HuH-7.5 (cell line): ENCODE measurements around the gene CIBAR2.

Source experiments
- DNase-seq: peaks from one replicate; pipeline ENCODE4 v3.0.0; 2011; ENCODE audit warnings: low spot score

Gene CIBAR2

DNA sequence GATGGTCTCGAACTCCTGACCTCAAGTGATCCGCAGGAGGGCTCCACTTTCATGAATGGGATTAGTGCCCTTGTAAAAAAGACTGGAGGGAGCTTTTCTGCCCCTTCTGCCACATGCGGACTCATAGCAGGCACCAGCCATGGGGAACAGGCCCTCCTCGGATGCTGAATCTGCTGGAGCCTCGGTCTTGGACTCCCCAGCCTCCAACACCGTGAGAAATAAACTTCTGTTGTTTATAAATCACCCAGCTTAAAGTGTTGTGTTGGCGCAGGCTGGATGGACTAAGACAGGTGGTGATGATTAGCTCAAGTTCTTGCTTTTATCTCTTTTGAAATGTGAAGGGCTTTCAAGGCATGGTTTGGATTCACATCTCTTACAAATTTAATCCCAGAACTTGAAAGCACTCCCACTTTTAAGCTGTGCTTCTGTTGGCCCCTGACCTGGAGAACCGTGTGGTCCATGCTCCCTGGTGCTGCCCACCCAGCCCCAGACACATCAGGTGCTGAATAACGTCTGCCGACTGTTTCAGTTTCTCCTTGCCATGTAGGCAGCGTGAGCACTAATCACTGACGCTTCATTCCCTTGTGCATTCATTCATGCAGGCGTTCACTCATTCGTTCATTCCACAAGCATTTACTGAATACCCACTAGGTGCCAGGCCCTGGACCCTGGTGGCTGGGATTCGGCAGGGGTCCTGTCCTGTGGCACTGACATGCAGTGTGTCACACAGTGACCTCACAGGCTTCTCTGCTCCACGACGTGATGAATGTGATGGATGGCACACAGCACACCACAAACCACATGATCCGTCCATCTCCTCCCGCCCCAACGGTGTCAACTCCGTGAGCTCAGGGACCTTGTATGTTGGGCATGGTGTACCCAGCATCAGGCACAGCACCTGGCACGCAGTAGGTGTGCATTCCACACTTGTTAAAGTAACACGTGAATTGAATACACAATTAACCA lies 8.9 kb downstream of the CIBAR2 start:
- no peak for DNase-seq

DNA sequence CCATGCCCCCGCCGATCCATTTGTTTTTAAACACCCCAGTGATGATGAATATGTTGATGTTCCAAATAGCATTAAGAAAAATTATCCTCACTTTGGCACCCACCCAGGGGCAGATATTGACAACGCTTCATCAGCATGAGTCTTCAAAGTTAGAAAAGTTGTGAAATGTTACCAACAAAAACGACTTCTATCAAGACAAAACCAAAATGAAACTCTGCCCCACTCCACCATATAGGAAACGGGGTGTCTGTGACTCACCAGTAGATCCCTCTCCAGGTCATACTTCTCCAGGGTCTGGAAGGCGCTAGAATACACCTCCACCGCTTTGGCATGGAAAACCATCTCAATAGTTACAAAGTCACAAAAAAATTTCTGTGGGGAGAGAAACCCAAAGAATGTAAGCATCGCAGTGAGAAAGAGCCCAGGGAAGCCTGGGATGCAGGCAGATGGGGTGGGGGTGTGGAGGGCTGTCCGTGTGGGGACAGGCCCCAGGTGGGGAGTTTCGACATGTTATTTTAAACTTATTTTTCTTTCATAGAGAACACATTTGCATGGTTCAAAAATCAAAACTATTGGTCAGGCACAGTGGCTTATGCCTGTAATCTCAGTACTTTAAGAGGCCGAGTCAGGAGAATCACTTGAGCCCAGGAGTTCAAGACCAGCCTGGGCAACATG lies 10.2 kb downstream of the CIBAR2 start:
- no peak for DNase-seq

DNA sequence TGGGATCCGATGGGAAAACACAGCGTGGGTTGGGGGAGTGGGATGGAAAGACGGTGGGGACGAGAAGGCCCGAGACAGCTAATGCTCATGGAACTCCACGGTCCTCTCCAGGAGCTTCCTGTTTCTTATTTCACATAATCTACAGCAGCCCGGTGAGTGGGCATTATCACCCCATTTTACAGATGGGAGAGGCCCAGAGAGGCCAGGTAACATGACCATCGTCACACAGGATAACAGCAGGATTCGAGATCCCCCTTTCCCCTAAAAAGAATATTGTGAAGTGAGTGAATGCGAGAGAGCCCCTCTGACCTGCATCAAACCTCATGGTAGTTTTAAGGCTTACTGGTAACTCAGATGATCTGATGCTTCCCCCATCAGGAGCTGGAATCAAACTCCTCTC lies 12.0 kb downstream of the CIBAR2 start:
- no peak for DNase-seq

DNA sequence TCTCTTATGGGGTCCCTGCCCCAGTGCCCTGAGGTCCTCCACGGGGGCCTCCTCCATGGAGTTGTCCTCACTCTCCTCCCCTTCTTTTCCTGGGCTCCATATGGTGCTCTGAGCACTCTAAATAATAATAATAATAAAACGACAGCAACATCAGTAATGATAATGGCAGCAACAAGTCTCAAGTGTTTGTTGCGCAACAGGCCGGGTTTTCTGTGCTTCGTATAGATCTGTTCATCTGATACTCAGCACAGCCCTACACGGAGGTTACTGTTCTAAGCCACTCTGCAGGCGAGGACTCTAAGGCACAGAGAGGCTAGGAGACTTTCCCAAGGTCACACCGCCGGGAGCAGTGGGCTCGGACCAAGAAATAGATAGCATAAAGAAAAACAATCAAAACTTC lies 13.7 kb downstream of the CIBAR2 start:
- DNase-seq = no peak

DNA sequence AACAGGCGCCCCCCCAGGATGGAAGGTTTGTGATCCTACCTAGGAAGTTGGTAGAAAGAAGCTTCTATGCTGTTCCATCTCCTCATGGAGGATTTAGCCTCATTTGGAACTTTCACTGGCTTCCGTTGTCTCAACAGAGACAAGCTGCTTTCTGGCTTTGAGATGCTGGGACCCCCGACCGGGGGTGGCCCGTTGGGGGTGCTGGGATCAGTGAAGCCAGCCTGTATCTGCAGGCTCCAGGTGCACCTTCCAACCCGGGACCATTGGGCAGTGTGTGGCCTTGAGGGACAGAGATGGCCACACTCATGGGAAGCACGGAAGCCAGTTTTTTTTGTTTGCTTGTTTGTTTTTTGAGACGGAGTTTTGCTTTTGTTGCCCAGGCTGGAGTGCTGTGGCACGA lies 15.4 kb downstream of the CIBAR2 start:
- DNase-seq = no peak

DNA sequence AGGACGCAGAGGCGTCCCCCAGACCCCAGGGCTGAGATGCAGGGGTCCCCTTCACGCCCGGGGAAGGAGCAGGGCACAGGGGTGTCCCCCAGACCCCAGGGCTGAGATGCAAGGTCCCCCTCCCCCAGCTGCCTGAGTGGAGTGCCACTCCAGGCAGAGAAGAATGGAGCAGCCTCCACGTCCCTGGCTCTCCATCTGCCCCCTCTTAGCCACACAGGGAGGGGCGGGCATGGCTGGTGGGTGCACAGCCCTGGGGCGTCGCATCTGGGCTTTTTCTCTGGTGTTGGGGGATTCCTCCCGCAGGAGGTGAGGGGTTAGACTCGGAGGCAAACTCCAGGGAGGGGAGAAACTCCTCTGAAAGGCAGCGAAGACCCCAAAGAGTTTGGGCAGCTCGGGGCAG lies 17.5 kb downstream of the CIBAR2 start:
- DNase-seq = no peak

DNA sequence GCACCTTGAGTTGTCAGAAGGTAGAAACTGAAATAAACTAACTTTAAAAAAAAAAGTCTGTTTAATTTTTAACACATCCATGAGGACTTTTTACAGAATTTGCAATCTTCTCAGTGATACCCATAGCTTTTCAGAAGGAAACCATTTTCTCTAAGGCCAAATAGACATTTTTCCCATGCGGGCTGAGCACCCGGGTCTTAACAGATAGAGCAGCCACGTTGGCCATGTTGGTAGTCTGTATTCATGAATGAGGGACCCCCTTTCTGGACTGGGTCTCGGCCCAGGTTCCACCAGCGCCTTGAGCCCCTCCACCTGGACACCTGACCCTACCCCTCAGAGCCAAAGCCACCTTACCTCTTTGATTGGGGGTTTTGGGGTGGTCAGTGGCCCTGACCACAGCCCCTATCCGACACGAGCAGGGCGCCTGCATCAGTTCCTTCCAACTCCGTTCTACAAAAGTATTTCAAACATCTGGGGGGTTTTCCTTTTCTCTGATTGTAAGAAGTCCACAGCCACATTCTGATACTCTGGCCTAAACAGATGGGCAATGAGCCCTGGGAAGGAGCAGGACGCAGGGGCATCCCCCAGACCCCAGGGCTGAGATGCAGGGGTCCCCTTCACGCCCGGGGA lies 18.0 kb downstream of the CIBAR2 start:
- no peak for DNase-seq

DNA sequence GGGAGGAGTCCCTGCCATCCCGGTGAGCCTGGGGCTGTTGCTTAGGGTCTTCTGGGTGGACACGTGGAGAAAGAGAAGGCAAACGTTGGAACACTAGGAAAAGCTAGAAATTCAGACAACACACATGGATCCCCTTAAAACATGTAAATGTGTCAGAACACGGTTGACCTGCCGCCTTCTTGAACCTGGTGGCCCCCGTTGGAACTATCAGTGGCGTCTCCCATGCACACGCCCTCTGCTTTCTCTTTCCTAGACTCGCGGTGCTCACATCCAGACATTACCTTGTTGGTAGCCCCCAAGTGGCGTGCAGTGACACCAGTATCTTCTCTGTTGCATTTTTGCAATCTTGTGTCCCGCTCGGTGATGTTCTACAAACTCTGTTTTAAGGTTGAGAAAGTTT lies 18.6 kb downstream of the CIBAR2 start:
- no peak for DNase-seq

DNA sequence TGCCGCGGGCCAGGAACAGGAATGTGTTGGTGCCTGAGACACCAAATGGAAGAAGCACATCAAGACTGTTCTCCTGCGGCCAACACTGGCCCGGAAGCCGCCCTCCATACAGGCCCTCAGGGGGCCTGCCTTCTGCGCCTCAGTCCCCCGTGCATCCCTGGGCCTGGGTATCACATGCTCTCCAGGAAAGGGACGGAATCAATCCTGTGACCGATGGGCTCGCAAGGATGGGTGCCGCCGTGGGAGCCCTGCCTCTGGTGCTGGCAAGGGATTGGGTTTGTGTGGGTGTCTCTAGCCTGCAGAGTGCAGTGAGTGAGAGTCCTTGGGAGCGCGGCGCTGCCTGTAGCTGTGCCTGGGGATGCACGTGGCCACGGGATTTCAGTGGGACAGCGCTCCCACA lies 19.4 kb downstream of the CIBAR2 start:
- no peak for DNase-seq

DNA sequence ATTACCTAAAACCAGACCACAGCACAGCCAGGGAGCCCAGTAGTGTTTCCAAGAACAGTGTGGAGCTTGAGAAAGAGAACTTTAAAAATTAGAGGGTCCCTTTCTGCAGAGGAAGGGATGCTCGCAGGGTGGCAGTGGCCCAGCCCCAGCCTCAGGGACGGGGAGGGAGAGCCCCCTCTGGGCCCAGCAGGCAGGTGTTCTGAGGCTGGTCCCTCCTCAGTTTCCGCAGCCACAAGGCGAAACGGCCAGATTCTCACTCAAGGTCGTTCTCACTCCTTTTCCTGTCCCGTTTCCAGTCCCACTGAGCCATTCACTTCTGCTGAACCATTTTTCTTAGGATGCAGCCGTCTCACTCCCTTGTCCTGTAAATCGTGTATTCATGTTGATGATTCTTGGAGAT lies 20.0 kb downstream of the CIBAR2 start:
- DNase-seq = no peak

DNA sequence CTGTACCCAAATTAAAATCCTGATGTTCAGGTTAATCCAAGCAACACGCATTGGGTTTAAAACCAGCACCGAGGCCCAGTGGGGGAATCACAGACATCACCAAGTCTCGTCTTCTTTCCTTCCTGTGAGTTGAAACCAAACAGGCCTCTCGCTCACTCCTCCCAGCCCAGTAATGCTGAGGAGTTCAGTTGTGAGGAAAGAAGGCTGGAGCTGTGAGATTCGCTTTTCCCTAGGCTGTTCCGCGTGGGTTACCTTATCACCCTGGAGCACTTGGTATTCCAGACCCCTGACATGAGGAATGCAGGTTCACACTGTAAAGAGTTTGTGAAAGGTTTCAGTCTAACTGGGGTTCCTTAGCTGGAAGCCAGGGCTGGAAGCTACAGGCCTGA lies 20.8 kb downstream of the CIBAR2 start:
- DNase-seq = no peak

DNA sequence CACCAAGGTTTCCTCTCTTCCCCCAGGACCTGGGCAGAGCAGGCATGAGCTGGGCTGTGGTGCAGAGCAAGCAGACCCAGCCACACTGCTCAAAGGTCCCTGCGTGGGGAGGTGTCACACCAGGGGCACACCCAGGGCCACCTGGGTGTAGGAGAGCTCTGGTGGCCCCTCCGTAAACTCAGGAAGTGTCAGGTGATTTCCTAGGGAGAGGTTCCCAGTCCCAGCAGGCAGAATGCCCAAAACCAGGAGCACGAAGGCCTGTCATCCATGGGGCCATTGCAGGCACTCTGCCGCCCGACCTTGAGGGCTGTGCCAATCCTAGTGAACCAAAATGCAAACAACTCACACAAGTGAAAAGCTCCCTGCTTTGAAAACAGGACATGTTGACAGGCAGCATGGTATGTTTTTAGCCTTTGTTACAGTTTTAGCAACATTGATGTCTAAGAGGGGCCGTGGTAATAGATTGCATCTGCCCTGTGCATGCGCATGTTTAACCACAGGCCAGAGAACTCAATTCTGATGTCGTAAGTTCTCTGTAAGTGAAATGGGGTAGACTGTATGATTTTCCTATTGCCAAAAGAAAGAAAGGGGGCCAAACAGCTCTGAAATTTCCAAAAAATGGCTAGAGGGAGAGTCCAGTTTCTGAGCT lies 21.3 kb downstream of the CIBAR2 start:
- DNase-seq = no peak

DNA sequence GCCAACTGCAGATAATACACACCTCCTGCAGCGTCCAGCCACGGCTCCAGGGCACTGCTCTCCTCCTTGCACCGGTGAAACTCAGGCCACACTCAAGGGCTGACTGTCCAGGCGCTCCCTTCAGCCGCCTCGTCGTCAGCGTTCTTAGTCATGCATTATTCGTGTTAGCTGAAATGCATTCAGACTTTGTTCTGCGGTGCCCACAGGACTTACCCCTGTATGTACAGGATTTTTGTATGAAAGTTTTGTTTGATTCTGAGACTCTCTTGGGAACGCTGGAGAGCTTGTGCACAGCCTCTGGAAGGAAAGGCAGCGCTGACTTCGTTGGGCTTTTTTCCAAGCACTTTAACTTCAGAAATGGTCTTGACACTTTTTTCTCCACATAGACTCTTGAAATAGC lies 22.1 kb downstream of the CIBAR2 start:
- no peak for DNase-seq

DNA sequence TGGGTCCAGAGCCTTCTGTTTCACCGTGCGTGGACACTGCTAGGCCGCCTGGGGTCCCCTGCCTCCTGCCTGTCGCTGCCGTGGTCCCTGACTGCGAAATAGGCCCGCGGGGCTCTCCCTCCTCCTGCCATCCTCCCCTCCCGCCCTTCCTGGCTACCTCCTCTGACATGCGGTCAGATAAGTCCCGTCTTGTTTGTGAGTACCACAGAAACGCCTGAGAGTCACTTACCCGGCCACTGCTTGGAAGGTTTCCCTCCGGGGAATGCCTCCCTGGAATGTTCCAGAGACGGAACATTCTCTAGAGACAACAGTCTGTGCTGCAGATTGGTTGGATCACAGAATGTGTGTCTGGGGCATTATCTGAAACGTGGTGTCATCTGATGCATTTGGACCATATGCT lies 22.7 kb downstream of the CIBAR2 start:
- no peak for DNase-seq

DNA sequence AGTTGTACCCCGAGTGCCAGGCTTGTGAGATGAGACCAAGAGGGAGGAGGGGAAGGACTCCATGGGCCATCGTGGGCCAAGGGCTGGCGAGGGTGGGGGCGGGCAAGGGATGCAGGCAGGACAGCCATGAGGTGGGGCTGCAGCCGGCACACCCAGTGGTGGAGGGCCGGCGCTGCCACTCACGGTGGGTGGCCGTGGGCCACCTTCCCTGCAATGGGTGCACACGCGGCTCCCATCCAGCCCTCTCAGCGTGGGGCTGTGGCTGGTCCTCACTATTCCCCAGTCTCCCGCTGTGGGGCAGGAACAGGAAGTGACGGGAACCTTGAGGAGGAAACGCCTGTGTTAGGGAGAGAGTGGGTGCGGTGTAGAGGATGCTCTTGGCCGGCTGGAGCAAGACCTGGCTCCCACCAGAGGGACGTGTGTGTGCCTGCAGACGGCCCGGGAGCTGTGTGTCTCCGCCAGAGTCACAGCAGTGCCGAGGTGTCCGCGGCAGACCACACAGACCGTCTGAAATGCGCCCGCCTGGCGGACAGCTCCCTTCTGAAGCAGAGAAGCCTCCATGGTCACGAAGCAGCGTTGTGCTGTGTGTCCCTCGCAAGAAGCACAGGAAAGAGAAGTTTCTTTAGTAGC lies 23.6 kb downstream of the CIBAR2 start:
- no peak for DNase-seq

DNA sequence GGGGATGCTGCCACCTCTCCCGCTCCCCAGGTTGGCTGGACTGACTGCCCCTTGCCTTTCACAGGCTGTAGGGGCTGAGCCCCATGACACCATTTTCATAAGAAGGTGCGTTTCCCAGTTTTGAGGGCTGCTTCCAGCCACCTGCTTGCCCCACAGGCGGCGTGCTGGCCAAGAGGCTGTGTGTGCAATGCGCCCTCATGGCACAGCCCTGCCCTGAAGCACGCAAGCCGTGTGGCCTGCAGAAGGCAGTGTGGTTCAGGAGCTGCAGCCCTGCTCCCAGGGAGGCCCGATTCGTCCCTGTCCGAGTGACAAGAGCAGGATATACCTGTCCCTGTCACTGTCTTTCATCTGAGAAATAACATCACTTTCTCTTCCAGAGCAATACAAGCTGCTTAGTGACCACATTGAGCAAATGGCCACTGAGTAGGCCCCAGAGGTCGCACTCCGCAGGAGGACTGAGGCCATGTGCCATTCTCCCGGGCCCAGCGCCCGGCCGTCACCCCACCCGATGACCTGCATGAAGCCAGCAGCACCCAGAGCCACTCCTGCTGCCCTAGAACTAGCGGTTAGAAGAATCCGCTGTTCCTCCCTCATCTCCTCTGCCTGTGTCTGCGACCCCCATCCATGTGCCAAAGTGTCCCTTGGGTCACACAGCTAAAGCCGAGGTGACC lies 24.2 kb downstream of the CIBAR2 start:
- DNase-seq = no peak

DNA sequence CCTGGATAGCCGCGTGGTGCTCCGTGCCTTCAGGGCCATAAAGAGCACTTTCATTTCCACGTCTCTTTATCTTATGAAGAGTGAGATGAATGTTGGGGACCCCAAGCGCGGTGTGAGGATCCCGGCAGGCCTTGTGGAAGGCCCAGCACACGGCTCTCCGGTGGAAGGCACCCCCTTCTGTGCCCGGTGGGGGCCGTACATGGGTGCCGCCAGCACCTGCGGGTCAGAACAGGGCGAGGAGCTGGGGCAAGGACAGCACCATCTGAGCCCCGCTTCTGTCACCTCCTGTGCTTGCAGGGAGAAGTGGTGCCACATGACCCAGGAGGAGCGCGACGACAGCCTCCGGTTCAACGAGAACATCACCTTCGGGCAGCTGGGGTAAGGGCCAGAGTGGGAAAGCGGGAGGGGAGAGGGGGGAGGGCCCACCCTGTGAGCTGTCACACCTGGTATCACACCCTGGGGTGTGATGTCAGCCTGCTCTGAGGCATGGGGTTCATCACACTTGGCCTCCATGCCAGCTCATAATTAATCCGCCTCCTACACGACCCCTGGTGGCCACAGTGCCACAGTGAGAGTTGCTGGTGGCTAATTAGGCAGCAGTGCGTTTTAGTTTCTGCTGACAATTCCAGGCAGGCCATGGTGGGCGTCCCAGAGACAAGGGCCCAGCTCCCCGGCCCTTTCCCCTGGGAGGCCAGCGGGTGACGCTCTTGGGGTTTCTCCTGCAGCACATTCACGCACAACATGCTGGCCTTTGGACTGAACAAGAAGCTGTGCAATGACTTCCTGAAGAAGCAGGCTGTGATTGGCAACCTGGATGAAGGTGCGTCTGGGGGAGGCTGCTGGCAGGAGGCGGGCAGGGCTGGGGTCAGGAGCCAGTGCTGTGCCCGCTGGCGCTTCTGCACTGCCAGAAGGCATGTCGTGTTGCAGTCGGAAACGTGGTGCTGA lies 25.7 kb downstream of the CIBAR2 start:
- peak; percentile 96 for DNase-seq

DNA sequence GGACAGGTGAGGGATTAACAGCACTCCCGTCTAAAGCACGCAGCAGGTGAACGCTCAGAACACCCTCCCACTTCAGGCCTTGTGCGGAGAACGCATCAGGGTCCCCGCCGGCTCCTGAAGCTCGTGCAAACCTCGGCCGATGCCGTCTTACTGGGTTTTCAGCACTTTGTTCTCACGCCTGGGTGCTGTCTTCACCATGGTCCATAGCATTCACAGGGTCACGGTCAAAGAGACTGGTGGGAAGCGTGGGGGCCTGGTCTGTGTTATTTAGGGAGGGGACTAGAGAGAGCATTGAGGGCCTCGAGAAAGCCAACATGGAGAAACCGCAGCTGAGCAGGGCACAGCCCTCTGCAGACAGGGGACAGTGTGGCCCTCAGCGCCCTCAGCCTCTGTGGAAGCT lies 26.6 kb downstream of the CIBAR2 start:
- DNase-seq = no peak

DNA sequence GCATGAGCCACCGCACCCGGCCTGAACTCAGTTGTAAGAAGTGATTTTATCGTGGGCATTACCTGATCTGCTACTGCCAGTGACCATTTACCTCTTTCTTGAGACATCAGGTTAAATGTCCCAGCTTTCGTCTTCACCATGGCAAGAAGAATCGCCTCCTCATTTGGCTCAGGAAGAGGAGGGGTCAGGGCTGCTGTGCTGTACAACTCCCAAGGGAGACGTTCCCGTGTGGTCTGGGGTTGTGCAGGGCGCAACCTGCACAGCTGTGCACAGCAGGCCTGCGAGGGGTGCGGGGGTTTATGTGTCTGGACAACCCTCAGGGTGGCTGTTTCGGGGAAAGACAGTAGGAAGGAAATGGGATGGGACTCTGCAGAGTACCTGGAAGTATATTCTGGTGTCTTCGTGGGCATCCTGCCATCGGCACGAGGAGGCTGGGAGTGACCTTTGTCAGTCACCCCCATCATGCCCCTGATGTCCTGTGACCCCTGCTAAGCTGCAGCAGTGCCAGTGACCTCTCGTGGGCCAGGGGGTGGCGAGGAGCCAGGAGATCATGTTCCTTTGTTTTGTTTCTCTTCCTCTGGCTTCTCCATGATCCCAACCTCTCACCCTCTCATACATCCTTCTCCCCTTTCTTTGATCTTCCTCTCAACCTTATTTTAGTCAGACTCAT lies 27.3 kb downstream of the CIBAR2 start:
- no peak for DNase-seq
